Gastrocnemius medialis (tissue), 4 donors: ENCODE data around the gene KANSL1L. TPM values are rescaled to one million over a fixed set of nuclear protein-coding genes. Genes with fewer than 3 reads are reported as not detected.

ENCODE experiments used
- ATAC-seq, 2 donors: fragments of 150-250 bp; one replicate each; pipeline ENCODE4 v1.9.1; 2016
- DNase-seq, 2 donors: peaks; one replicate each; pipeline ENCODE4 v3.0.0-alpha.2; 2019
- H3K27ac ChIP-seq, 4 donors: fragments of 200-600 bp; sonication (generic); 1 replicate in 1 of 4; 2 replicates in 3 of 4; pipeline ENCODE4 v1.5.1; 2016 to 2018; ENCODE audit warnings: mild to moderate bottlenecking in 2 of 4, moderate library complexity in 1 of 4
- H3K27me3 ChIP-seq, 3 donors: fragments of 200-600 bp; sonication (generic) in 2 of 3; 1 replicate in 1 of 3; 2 replicates in 2 of 3; pipeline versions ENCODE4 v1.5.1 to v1.6.0; 2016 to 2019; ENCODE audit warnings: mild to moderate bottlenecking in 1 of 3, moderate library complexity in 1 of 3
- H3K36me3 ChIP-seq, 2 donors: fragments of 200-600 bp; sonication (generic) in 1 of 2; one replicate each; pipeline ENCODE4 v1.5.1; 2017 to 2018
- H3K4me1 ChIP-seq, 2 donors: fragments of 200-600 bp; sonication (generic) in 1 of 2; one replicate each; pipeline ENCODE4 v1.5.1; 2016 to 2017; ENCODE audit warnings: mild to moderate bottlenecking in 2 of 2
- H3K4me3 ChIP-seq, 4 donors: fragments of 200-600 bp; sonication (generic) in 3 of 4; 1 replicate in 1 of 4; 2 replicates in 3 of 4; pipeline ENCODE4 v1.5.1; 2016 to 2019; ENCODE audit warnings: mild to moderate bottlenecking in 2 of 4
- H3K9me3 ChIP-seq, 3 donors: fragments of 200-600 bp; sonication (generic) in 2 of 3; 1 replicate in 1 of 3; 2 replicates in 2 of 3; pipeline ENCODE4 v1.5.1; 2016 to 2019
- CTCF ChIP-seq, 5 experiments: fragments of 450-650 bp in 3 of 5; fragments of 200-600 bp in 2 of 5; sonication (generic) in 2 of 5; IDR thresholded peaks in 4 of 5; conservative IDR thresholded peaks in 1 of 5; 1 replicate in 4 of 5; 2 replicates in 1 of 5; pipeline ENCODE4 v1.5.1; 2016 to 2019; ENCODE audit warnings: antibody characterized with exemption in 5 of 5, mild to moderate bottlenecking in 3 of 5, moderate library complexity in 3 of 5
- POLR2A ChIP-seq, 2 donors: fragments of 450-650 bp; IDR thresholded peaks; one replicate each; pipeline ENCODE4 v1.6.1; 2017; ENCODE audit warnings: antibody characterized with exemption in 2 of 2, mild to moderate bottlenecking in 2 of 2, moderate library complexity in 2 of 2
- in situ Hi-C, 4 donors: fragments of 200-750 bp; cut with MboI; loops; one replicate each; pipeline versions ENCODE4 v1.15.0 to v1.8.0; 2017; ENCODE audit warnings: low sequenced_read_pairs in 4 of 4
- intact Hi-C: fragments of 100-400 bp; cut with DNase I; formaldehyde crosslinking; loops from one replicate; pipeline ENCODE4 v1.15.1; 2023; ENCODE audit warnings: low total_unique reads
- total RNA-seq, 4 donors: library from RNA; depleted of rRNA; stranded (reverse); fragments of >200 nt; gene quantifications; one replicate each; pipeline versions ENCODE4 v1.1.0 to v1.2.3, GENCODE V29; 2016

The KANSL1L gene
- total RNA-seq, 4 donors from 2014 or later: 19.4 to 21.9 (median 20.4) TPM

DNA sequence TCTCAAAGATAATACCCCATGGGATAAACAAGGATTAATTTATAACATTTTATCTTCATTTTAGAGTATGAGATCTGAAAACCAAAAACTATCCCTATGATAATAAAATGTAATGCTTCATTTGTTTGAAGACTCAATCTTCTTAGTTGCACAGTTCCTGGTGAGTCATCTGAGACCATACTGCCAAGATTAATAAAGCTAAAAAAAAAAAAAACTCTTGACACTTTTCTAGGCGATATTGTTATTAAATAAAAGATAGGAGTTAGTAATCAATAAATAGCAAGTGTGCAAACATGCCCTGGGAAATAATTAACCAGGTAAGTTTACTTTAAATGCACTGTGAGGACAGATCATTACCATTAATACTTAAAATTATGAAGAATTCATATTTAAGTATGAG is 84.9 kb downstream of the KANSL1L start:
- Histone ChIP-seq H3K9me3 (no peaks in the 10 kb centered on the region), H3K27ac (no peak overlapping the region), H3K4me1 (no peaks in the 10 kb centered on the region), H3K36me3 (no peaks in the 10 kb centered on the region), H3K27me3 (no peaks in the 10 kb centered on the region), H3K4me3 (no peak overlapping the region)
- DNase-seq: no peak
- no peak for ATAC-seq
- in situ Hi-C loops (no loop called here), intact Hi-C loops (no loop called here)
- TF ChIP-seq CTCF (IDR thresholded peaks at IDR 0.05 in 4 of 5, conservative IDR thresholded peaks at IDR 0.05 in 1 of 5): no peak
- no peak for TF ChIP-seq POLR2A (IDR thresholded peaks at IDR 0.05)

GRCh38 chr2:210072922-210073509 is 98.2 kb downstream of the KANSL1L start:
- ATAC-seq (no peak), DNase-seq (no peak)
- Histone ChIP-seq H3K27ac (no peak overlapping the region), H3K36me3 (peaks cover 3% of the 10 kb centered on the region in 2 donors), H3K4me1 (no peaks in the 10 kb centered on the region), H3K4me3 (no peak overlapping the region), H3K27me3 (no peaks in the 10 kb centered on the region), H3K9me3 (no peaks in the 10 kb centered on the region)
- intact Hi-C loops: no loop called here
- in situ Hi-C loops: no loop called here
- TF ChIP-seq POLR2A (IDR thresholded peaks at IDR 0.05) (no peak), CTCF (IDR thresholded peaks at IDR 0.05 in 4 of 5, conservative IDR thresholded peaks at IDR 0.05 in 1 of 5) (peak in 3 of 5 experiments; percentile 23 to 51 (median 30))

DNA sequence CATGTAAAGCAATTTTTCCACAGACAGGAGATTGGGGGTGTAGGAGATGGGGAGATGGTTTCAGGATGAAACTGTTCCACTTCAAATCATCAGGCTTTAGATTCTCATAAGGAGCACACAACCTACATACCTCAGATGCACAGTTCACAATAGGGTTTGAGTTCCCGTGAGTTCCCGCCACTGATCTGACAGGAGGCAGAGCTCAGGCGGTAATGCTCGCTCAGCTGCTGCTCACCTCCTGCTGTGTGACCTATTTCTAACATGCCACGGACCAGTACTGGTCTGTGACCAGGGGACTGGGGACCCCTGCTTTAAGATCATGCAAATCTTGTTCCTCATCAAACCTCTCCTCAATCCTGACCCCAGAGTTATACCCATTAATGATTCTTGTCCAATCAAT is 98.7 kb downstream of the KANSL1L start:
- no peak for DNase-seq
- Histone ChIP-seq H3K4me1 (no peaks in the 10 kb centered on the region), H3K27ac (no peak overlapping the region), H3K4me3 (no peak overlapping the region), H3K27me3 (no peaks in the 10 kb centered on the region), H3K36me3 (peaks cover 3% of the 10 kb centered on the region in 2 donors), H3K9me3 (no peaks in the 10 kb centered on the region)
- no peak for ATAC-seq
- intact Hi-C loops: no loop called here
- TF ChIP-seq POLR2A (IDR thresholded peaks at IDR 0.05) (no peak), CTCF (IDR thresholded peaks at IDR 0.05 in 4 of 5, conservative IDR thresholded peaks at IDR 0.05 in 1 of 5) (no peak)
- in situ Hi-C loops: no loop called here

GRCh38 chr2:210063306-210063705 is 107.9 kb downstream of the KANSL1L start:
- no peak overlapping the region for H3K27ac ChIP-seq
- in situ Hi-C loops: no loop called here
- DNase-seq (no peak), ATAC-seq (no peak)
- intact Hi-C loops: no loop called here
- no peaks in the 10 kb centered on the region for H3K27me3 ChIP-seq
- no peaks in the 10 kb centered on the region for H3K9me3 ChIP-seq
- H3K36me3 ChIP-seq: peaks cover 0 to 13% of the 10 kb centered on the region in 2 donors
- H3K4me3 ChIP-seq: no peak overlapping the region
- TF ChIP-seq POLR2A (IDR thresholded peaks at IDR 0.05) (no peak), CTCF (IDR thresholded peaks at IDR 0.05 in 4 of 5, conservative IDR thresholded peaks at IDR 0.05 in 1 of 5) (no peak)
- H3K4me1 ChIP-seq: no peaks in the 10 kb centered on the region

GRCh38 chr2:210055825-210056224 is 115.4 kb downstream of the KANSL1L start:
- Histone ChIP-seq H3K4me3 (no peak overlapping the region), H3K27me3 (no peaks in the 10 kb centered on the region), H3K4me1 (no peaks in the 10 kb centered on the region), H3K9me3 (no peaks in the 10 kb centered on the region), H3K36me3 (peaks cover 0 to 15% of the 10 kb centered on the region in 2 donors), H3K27ac (no peak overlapping the region)
- no peak for DNase-seq
- no peak for ATAC-seq
- TF ChIP-seq POLR2A (IDR thresholded peaks at IDR 0.05): no peak
- intact Hi-C loops: no loop called here
- in situ Hi-C loops: no loop called here
